Peyer's patch (tissue), 4 donors: ENCODE results near the gene YDJC.

Source experiments
- POLR2A ChIP-seq, 2 donors: fragments of 450-650 bp; IDR thresholded peaks; one replicate each; pipeline ENCODE4 v1.5.1; 2017; ENCODE audit warnings: antibody characterized with exemption in 2 of 2, mild to moderate bottlenecking in 2 of 2, moderate library complexity in 2 of 2
- TF ChIP-seq, protein P1 (sequence below), 6 experiments: fragments of 450-650 bp in 4 of 6; fragments of 200-600 bp in 2 of 6; sonication (generic) in 1 of 6; IDR thresholded peaks; one replicate each; pipeline ENCODE4 v1.5.1; 2017 to 2019; ENCODE audit warnings: antibody characterized with exemption in 6 of 6, mild to moderate bottlenecking in 3 of 6, moderate library complexity in 1 of 6

DNA sequence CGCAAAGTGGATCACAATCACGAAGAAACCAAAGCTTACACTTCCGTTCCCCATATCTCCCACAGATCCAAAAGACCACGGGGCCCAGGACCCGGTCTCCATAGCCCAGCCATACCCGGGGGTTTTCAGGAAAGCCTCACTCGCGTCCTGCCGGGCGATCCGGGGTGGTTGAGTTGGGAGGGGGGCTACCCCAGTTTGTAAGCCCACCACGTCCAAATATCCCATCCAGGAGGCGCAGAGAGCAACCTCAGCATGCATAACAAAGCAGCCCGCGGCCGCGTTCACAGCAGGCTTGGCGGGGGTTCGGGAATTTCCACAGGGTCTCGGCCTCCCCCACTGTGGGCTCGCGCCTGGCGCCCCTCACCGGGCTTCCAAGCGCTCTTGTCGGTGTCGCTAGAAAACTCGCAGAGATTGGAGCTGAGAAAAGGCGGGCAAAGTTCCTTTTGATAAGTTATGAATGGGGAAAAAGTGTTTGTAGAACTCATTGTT is 21.7 kb upstream of the YDJC start:
- TF ChIP-seq, protein P1, sequence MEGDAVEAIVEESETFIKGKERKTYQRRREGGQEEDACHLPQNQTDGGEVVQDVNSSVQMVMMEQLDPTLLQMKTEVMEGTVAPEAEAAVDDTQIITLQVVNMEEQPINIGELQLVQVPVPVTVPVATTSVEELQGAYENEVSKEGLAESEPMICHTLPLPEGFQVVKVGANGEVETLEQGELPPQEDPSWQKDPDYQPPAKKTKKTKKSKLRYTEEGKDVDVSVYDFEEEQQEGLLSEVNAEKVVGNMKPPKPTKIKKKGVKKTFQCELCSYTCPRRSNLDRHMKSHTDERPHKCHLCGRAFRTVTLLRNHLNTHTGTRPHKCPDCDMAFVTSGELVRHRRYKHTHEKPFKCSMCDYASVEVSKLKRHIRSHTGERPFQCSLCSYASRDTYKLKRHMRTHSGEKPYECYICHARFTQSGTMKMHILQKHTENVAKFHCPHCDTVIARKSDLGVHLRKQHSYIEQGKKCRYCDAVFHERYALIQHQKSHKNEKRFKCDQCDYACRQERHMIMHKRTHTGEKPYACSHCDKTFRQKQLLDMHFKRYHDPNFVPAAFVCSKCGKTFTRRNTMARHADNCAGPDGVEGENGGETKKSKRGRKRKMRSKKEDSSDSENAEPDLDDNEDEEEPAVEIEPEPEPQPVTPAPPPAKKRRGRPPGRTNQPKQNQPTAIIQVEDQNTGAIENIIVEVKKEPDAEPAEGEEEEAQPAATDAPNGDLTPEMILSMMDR (IDR thresholded peaks at IDR 0.05) = no peak
- no peak for TF ChIP-seq POLR2A (IDR thresholded peaks at IDR 0.05)
